NCI-H510A (cell line): ENCODE data around the gene ITGAX.

Experiments
- DNase-seq: peaks from one replicate; lab custom pipeline; 2025; lab: John Stamatoyannopoulos, UW

Gene ITGAX

DNA sequence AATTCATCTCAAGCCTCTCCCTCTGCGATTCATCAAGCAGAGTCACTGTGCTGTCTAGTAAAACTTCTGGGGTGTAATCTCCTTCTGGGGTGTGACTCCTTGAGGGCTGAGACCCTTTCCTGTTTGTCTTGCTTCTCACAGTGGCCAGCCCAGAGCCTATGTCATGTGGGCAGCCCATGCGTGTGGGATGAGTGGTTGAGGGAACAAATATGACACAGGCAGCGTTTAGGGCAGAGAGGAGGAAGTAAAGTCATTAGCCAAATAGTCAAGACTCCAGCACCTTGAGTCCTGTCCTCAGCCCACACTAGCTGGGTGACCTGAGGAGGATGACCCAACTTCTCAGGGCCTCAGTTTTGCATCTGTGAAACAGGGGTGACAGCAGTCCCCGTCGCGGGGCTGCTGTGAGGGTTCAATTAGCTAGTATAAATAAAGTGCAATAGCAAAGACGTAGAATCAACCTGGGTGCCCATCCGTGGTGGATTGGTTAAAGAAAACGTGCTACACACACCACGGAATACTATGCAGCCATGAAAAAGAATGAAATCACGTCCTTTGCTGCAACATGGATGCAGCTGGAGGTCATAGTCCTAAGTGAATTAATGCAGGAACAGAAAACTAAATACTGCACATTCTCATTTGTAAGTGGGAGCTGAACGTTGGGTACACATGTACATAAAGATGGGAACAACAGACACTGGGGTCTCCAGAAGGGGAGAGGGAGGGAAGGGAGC lies 4.5 kb upstream of the ITGAX start:
- DNase-seq: no peak

DNA sequence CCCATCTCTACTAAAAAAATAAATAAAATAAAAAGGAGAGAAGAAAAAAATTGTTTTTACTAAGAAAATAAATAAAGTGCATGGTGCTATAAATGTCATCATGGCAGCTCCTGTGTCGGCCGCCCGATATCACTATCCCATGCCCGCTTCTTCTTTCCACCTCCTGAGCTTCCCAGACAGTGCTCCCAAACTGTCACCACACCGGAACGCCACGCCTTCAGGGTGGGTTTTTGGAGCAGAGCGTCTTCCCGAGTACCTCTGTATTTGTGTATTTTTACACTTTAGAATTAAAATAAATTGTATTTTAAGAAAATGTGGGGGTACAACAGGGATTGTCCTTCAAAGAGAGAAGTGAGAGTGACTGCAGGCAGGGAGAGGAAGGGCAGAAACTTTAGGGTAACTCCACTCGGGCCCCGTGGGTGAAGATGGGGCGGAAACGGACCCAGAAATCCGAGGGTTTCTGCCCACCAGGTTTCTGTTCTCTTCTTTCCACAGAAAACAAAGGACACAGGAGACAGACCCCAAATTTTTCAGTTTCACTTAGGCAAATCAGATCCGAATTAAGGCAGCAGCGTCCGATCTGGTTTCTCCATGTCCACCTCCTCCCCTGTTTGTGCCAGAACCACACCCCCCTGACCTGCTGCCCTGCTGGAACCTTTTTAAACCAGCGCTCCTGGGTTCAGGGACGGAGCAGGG lies 3.6 kb upstream of the ITGAX start:
- DNase-seq: no peak

DNA sequence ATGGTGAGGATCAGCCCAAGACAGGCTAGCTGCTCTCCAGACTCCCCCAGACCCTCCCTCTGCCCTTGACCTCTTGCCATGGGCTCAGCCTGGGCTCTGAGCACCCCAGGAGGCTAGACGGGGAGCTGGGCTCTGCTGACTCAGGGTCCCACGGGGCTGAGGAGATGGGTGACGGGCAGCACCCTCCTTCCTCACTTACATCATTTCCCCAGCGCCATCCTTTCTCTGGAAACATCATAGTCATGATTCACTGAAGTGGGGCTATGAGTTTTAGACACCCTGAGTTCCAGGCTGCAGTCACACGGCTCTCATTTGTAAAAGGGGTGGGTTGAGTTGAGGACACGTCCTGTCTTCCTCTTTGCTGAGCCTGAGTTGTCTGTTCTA lies 3.0 kb upstream of the ITGAX start:
- no peak for DNase-seq

DNA sequence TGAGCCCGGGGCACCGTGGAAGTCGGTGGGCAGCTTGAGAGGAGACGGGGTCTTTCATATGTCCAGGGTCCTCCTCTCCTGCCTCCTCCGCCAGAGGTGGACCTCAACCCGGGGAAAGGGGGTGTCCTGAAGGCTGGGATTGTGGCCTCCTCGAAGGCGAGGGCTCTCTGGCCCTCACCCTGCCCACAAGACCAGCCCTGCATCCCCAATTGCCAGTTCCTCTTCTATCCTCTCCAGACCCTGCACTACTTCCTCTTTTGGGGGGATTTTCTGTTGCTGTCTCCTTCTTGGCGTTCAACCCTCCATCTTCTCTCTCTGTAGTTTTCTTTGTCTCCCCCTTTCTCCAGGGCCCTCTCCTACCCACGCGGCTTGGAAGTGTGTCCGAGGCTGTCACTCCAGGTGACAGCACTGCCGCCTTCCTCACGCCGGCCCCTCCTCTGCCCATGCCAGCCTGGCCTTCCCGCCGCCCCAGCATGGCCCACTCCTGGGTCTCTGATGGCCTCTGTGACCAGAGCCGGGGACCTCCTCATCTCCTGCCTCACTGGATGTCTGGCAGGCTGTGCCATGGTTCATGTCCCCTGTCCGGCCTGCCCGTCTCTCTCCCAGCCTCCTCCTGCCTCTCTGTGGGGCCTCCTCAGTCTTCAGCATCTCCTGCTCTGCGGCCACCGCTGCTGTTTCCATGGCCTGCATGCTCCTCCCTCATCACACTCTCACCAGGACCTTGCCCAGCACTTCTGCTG lies 2.4 kb upstream of the ITGAX start:
- no peak for DNase-seq

DNA sequence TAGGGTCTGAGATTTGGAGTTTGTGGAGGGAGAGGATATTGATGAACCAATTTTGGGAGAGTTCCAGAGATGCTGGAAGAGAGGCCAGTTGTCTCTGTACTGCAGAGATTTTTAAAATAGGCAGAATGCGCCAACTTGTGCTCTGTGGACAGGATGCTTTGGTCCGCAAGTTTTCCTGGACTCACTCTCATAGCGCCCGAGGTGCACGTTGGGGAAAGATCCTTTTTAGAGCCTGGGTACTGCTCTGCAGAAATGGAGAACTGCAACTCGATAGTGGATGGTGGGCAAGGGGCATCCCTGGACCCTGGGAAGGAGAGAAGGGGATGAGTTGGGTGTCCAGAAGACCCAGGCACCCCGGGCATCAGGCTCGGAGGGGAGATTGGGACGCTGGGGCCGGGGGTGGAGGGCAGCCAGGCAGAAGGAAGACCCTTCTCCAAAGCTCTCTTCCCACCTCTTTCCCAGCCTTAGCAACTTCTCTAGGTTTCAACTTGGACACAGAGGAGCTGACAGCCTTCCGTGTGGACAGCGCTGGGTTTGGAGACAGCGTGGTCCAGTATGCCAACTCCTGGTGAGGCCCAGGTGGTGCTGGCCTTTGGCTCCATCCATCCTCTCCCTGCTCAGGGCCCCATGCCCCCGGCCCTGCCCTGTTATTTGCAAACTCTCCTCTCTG lies 590 bp downstream of the ITGAX start:
- no peak for DNase-seq

DNA sequence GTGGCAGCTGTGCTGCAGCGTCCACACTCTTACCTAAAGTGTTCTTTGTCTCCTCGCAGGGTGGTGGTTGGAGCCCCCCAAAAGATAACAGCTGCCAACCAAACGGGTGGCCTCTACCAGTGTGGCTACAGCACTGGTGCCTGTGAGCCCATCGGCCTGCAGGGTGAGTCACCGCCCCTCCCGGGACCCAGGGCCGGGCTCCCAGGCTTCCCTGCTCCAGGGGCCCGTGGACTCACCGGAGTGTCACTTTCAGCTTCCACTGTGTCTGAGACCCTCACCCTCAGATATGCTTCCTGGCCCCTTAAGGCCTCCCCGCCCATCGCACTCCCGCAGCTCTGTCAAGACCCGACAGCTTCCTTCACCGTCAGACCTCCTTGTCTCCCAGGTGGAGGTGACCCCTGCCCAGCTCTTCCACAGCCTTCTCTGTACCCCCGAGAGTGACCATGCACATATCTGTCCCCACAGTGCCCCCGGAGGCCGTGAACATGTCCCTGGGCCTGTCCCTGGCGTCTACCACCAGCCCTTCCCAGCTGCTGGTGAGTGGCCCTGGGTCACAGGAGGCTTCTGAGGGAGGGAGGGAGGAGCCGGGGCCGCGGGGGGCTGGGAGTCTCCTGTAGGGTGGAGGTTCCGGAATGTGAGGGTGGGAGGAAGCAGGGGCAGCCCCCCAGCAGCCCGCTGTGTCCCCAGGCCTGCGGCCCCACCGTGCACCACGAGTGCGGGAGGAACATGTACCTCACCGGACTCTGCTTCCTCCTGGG lies 1.8 kb downstream of the ITGAX start:
- no peak for DNase-seq

DNA sequence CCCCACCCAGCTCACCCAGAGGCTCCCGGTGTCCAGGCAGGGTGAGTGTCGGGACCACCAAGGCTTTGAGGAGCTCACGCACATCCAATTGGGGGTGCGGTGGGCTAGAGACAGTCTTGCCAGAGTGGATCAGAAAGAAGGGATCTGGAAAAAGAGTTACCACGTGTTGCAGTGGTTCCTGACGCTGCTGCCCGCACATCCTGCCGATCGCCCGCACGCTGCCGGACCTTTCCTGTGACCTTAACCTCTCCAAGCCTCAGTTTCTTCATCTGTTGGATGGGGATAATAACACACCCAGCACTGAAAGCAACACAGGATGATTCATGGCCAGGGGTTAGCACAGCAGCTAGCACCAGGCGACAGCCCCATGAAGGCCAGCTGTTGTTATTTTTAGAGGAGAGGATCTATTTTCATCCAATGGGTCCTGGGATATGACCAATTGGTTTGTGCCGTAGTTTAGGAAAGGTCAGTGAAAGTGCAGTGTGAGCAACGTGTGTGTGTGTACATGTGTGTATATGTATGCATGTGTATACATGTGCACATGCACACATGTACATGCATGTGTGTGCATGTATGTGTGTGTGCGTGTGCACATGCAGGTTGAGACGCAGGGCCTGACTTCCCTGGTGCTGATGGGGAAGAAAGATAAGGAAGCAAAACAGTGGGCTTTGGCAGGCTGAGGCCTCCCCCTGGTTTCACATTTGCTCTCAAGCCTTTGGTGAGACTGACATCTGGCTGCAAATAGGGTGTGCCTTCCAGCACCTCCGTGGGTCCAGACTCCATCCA lies 2.5 kb downstream of the ITGAX start:
- DNase-seq: no peak

DNA sequence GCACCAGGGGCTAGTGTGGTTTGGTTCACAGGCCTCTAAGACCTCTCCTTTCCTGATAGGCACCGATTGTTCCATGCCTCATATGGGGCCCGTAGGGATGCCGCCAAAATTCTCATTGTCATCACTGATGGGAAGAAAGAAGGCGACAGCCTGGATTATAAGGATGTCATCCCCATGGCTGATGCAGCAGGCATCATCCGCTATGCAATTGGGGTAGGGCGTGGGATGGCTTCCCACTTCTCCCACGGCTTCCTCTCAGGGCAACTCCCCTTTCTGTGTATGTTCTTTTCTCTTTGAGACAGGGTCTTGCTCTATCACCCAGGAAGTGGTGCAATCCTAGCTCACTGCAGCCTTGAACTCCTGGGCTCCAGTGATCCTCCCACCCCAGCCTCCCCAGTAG lies 5.3 kb downstream of the ITGAX start:
- DNase-seq: no peak

DNA sequence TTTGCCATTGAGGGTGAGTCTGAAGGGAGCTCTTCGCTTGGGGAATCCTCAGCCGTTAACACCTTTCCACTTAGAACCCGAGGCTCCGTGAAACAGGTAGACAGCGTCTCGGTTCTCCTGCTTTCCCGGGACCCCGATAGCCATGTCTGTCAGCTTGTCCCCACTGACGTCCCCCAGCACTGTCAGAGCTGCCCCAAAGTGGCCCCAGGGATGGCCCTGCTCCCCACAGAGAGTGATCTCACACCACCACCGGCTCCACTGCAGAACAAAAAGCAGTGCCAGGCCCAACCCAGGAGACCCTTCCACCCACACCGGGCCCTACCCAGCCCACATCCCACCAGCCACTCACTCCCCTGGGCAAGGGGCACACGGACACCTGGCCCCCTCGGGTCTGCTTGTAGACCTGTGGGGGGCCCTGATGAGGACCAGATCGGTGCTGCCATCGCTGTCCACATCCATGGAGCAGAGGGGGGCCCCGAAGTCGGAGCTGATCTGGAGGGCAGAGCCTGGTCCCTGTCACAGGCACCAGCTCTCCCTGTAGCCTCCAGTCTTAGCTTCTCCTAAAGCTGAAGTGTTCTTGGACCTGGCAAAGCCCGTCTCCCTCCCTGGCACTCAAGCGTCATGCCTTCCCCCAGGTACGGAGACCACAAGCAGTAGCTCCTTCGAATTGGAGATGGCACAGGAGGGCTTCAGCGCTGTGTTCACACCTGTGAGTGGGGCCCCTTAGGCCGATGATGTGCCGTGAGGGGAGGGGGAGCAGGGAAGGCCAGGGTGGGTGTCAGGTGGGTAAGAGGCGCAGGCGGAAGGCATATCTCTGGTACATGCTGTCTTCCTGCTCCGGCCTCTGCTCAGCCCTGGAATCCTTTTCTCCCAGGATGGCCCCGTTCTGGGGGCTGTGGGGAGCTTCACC lies 6.5 kb downstream of the ITGAX start:
- DNase-seq: no peak

DNA sequence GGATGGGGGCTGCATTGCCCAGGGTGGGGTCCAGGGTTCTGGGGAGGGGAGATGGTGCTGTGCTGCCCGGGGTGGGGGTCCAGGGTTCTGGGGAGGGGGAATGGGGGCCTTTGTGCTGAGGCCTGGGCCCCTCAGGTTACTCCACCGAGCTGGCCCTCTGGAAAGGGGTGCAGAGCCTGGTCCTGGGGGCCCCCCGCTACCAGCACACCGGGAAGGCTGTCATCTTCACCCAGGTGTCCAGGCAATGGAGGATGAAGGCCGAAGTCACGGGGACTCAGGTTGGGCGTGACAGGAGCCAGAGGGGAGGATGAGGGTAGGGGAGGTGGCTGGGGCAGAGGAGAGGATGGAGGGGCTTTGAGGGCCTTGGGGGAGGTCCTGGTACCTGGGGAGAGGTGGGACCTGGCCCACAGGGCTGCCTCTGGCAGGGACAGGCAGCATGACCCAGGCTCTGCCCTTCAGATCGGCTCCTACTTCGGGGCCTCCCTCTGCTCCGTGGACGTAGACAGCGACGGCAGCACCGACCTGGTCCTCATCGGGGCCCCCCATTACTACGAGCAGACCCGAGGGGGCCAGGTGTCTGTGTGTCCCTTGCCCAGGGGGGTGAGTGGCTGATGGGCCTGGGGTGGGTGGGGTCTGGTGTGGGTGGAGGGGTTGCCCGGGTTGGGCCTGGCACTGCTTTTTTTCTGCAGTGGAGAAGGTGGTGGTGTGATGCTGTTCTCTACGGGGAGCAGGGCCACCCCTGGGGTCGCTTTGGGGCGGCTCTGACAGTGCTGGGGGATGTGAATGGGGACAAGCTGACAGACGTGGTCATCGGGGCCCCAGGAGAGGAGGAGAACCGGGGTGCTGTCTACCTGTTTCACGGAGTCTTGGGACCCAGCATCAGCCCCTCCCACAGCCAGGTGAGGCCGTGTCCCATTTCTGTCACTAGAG lies 7.8 kb downstream of the ITGAX start:
- DNase-seq: no peak

DNA sequence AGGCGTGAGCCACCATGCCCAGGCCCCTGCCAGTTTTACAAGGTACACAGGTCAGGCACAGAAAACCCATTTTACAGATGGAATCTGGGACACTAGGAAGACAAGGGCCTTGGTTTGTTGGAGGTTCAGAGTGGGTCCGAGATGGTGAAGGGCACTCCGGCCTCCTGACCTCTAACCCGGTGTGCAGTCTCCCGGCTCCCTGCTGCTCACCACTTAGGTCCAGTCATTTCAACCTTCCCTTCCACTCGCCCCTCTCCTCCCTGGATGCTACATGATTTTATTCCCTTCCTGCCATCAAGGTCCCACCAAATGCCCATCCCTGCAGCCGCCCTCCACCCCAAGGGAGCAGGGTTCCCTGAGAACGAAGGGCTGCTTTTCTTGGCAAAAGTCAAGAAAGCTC lies 8.7 kb downstream of the ITGAX start:
- DNase-seq: no peak

DNA sequence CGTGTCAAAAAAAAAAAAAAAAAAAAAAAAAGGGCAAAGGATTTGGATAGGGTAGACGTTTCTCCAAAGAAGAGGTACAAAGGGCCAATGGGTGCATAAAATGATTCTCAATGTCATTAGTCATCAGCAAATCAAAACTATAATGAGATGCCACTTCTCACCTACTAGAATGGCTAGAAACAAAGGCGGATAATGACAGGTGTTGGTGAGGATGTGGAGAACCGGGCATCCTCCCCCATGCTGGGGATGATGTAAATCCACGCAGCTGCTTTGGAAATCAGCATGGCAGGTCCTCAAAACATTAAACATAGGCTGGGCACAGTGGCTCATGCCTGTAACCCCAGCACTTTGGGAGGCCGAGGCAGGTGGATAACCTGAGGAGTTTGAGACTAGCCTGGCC lies 9.4 kb downstream of the ITGAX start:
- no peak for DNase-seq

DNA sequence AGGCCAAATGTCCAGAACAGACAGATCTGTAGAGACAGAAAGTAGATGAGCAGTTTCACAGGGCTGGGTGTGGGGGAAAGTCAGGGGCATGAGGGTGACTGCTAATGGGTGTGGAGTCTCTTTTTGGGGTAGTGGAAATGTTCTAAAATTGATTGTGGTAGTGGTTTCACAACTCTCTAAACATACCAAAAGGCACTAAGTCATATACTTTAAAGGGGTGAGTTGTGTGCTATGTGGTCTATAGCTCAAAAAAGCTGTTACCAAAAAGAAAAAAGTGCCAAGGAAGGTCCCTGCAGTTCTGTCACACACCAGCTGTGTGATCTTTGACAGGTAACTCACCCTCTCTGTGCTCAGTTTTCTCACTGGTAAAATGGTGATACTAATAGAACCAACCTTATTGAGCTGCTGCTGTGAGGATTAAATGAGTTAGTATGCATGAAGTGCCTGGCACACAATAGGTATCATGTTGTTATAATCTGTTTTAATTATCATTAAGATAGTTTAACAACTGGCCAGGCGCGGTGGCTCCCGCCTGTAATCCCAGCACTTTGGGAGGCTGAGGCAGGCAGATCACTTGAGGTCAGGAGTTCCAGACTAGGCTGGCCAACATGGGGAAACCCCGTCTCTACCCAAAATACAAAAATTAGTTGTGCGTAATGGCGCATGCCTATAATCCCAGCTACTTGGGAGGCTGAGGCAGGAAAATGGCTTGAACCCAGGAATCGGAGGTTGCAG lies 10.3 kb downstream of the ITGAX start:
- DNase-seq: no peak

DNA sequence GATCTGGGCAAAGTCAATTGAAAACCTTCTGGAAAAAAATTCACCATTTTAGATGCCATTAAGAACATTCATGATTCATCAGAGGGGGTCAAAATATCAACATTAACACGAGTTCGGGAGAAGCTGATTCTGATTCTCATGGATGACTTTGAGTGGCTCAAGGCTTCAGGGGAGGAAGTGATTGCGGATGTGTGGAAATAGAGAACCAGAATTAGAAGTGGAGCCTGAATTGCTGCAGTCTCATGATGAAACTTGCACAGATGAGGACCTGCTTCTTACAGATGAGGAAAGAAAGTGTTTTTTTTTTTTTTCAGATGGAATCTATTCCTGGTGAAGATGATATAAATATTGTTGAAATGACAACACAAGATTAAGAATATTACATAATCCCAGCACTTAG lies 12.9 kb downstream of the ITGAX start:
- no peak for DNase-seq

DNA sequence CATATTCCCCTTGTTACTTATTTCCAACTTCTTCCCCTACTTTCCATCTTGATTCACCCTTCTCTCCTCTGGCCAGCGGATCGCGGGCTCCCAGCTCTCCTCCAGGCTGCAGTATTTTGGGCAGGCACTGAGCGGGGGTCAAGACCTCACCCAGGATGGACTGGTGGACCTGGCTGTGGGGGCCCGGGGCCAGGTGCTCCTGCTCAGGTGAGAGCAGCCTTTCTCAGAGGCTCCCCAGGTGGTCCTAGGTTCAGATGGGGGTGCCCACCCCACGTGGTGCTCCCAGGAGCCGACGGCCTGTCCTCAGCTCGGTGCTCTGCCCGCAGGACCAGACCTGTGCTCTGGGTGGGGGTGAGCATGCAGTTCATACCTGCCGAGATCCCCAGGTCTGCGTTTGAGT lies 16.0 kb downstream of the ITGAX start:
- no peak for DNase-seq

DNA sequence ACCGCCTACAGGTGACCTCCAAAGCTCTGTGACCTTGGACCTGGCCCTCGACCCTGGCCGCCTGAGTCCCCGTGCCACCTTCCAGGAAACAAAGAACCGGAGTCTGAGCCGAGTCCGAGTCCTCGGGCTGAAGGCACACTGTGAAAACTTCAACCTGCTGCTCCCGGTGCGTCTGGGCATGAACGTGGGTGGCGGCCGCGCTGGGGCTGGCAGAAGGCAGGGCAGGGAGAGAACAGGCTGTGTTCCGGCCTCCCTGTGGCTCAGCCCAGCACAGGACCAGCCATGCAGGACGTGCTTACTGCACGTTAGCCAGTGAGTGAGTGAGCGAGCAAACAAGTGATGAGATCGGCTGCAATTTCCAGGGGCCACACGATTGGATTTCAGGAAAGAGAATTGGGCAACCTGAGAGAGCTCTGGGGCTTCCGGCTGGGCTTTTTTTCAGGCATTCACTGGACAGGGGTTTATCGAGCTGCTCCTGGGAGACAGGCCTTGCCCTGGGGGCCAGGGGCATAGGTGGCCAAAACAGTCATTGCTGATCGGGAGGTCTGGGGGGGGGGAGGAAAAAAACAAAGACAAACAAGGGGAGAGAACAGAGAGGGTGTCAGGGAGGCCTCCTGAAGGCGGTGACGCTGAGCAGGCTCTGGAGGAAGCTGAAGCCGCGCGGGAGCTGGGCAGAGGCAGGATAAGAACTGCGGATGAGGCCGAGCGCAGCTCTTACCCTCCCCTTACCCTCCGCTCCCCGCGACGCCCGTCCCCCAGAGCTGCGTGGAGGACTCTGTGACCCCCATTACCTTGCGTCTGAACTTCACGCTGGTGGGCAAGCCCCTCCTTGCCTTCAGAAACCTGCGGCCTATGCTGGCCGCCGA lies 16.9 kb downstream of the ITGAX start:
- no peak for DNase-seq

DNA sequence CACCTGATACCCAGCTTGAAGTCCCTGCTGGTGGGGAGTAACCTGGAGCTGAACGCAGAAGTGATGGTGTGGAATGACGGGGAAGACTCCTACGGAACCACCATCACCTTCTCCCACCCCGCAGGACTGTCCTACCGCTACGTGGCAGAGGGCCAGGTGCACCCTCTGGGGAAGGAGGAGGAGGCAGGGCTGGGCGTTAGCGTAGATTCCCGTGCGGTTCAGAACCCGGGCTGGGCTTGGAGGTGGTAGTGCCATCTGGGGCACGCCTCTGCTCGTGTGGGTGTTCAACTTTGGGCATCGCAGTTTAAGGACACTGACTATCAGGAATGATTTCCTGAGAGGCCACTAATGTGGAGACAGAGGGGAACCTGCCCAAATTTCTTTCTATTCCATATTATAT lies 18.3 kb downstream of the ITGAX start:
- DNase-seq: no peak
